HUES48 (cell line): ENCODE results near the gene FOXD1.
"Not testable (repeated sequence)": the region's sequence is repeated elsewhere in the genome, so short reads cannot be mapped to it uniquely, and the experiment has no call there.

Experiments
- H3K27ac ChIP-seq: one replicate; pipeline ENCODE4 v1.7.0; 2013; ENCODE audit warnings: low read depth, low read length, inconsistent platforms
- H3K27me3 ChIP-seq: 2 replicates; pipeline ENCODE4 v1.6.1; 2013; ENCODE audit warnings: mild to moderate bottlenecking, low read length; ENCODE audit not compliant: control insufficient read depth, insufficient read depth
- H3K36me3 ChIP-seq: 2 replicates; pipeline ENCODE4 v1.6.1; 2013; ENCODE audit warnings: low read length; ENCODE audit not compliant: control insufficient read depth, insufficient read depth
- H3K4me1 ChIP-seq: 2 replicates; pipeline ENCODE4 v1.6.1; 2013; ENCODE audit warnings: mild to moderate bottlenecking, low read length; ENCODE audit not compliant: control insufficient read depth, insufficient read depth
- H3K4me3 ChIP-seq: 2 replicates; pipeline ENCODE4 v1.5.1; 2013; ENCODE audit warnings: mild to moderate bottlenecking, low read depth, low read length
- H3K9ac ChIP-seq: 2 replicates; pipeline ENCODE4 v1.6.1; 2013; ENCODE audit warnings: mild to moderate bottlenecking, low read depth, low read length, moderate library complexity
- H3K9me3 ChIP-seq: 2 replicates; pipeline ENCODE4 v1.6.1; 2013; ENCODE audit warnings: low read length; ENCODE audit not compliant: control insufficient read depth, insufficient read depth

FOXD1 gene

DNA sequence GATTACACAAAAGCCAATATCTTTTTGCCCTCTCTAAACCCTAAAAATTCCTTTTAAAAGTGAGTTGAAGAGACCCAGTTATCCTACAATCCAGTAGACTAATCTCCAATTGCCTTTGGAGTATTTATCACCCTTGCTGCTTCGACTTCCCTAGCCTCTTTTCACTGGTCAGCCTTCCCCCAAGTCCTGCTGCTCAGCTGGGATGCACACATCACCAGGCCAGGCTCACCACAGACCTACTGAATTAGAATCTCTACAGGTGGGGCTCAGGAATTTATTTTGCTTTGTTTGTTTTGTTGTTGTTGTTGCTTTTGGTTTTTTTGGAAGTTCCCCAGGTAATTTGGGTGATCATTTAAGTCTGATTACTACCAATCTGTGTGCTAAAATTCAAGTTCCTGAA, 11.6 kb upstream of the FOXD1 start:
- H3K4me1 ChIP-seq = peaks cover 20% of the 10 kb centered on the region
- H3K9ac ChIP-seq = no peak overlapping the region
- no peak overlapping the region for H3K4me3 ChIP-seq
- H3K9me3 ChIP-seq = no peaks in the 10 kb centered on the region
- H3K27ac ChIP-seq = no peak overlapping the region
- H3K36me3 ChIP-seq = no peaks in the 10 kb centered on the region
- H3K27me3 ChIP-seq = no peaks in the 10 kb centered on the region

DNA sequence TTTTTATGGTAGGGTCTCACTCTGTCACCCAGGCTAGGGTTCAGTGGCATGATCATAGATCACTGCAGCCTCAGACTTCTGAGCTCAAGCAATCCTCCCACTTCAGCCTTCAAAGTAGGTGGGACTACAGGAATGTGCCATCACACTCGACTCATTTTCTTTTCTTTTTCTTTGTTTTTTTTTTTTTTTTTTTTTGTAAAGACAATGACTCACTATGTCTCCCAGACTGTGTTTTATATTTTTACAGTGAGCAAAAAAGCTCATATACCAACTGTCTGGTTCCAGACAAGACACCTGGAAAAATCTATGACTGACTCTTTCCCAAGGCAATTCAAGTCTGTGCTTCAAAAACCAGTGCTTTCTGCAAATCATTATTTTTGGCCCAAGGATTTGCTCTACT, 10.8 kb upstream of the FOXD1 start:
- Histone ChIP-seq H3K27me3 (no peaks in the 10 kb centered on the region; the same call in 1 of the 2 replicates), H3K9me3 (no peaks in the 10 kb centered on the region), H3K36me3 (no peaks in the 10 kb centered on the region), H3K4me3 (no peak overlapping the region), H3K9ac (no peak overlapping the region), H3K4me1 (peaks cover 20% of the 10 kb centered on the region), H3K27ac (no peak overlapping the region)

DNA sequence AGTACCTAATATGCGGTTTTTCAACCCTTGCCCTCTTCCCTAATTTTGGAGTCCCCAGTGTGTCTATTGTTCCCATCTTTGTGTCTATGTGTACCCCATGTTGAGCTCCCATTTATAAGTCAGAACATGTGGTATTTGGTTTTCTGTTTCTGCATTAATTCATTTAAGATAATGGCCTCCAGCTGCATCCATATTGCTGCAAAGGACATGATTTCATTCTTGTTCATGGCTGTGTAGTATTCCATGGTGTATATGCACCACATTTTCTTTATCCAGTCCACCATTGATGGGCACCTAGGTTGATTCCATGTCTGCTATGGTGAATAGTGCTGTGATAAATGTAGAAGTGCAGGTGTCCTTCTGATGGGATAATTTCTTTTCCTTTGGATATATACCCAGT, 7.9 kb upstream of the FOXD1 start:
- H3K9me3 ChIP-seq, H3K36me3 ChIP-seq, H3K9ac ChIP-seq, H3K27ac ChIP-seq, H3K4me3 ChIP-seq: not testable (repeated sequence)
- Histone ChIP-seq H3K27me3 (peaks cover 29% of the 10 kb centered on the region), H3K4me1 (peaks cover 19% of the 10 kb centered on the region)

- no peaks in the 10 kb centered on the region for H3K9me3 ChIP-seq
- H3K9ac ChIP-seq = no peak overlapping the region
- H3K36me3 ChIP-seq = no peaks in the 10 kb centered on the region
- no peak overlapping the region for H3K27ac ChIP-seq
- H3K4me3 ChIP-seq = no peak overlapping the region
- H3K4me1 ChIP-seq = peaks cover 6% of the 10 kb centered on the region
- peaks cover 49% of the 10 kb centered on the region for H3K27me3 ChIP-seq
Observed at GRCh38 chr5:73454379-73455036, 5.9 kb upstream of the FOXD1 start.

- Histone ChIP-seq H3K4me3 (no peak overlapping the region), H3K27me3 (peaks cover 69% of the 10 kb centered on the region), H3K27ac (no peak overlapping the region), H3K9ac (no peak overlapping the region), H3K36me3 (no peaks in the 10 kb centered on the region), H3K9me3 (no peaks in the 10 kb centered on the region), H3K4me1 (peaks cover 5% of the 10 kb centered on the region)
Observed at GRCh38 chr5:73452215-73452614, 3.6 kb upstream of the FOXD1 start.

DNA sequence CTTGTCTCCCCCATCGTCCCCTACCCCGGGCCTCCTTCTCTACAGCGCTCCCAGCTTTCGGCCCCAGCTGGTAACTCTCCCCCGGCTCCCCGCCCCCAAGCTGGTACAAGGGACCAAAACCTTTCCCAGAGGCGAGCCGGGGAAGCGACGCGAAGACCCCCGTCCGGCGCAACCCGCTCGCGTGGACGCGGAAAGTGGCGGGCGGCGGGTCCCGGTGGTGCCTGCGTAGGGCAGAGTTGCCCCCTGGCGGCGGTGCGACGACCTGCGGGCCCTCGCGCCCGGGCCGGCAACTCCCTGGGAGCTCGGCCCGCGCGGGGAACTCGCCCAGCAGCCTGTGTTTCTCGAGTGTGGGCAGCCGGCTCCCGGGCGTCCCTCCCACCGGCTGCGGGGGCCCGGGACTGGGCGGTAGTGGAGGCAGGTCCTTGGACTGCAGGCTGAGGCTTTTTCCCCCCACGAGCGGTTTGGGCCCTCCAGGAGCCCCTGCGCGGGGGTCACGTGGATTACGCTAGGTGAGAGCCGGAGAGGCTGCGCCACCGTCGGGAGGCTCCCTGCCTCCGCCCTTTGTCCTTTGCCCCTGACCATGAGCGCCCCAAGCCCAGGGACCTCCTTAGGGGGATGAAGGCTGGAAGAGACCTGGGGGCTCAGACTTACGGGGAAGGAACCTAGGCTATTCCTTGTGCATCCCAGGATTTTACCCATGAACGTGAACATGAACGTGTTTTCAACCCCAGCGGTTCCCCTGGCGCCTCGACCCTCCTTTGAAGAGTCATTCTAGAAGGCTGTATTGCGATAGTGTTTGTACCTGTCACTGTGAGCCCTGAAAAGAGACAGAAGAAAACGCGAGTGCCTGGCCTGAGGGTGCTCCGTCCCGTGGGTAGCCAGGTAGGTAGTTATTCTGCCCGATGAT, 2.9 kb upstream of the FOXD1 start:
- no peaks in the 10 kb centered on the region for H3K36me3 ChIP-seq
- peak overlapping the region; percentile 50 for H3K4me3 ChIP-seq
- peaks cover 5% of the 10 kb centered on the region for H3K4me1 ChIP-seq
- peaks cover 74% of the 10 kb centered on the region for H3K27me3 ChIP-seq
- no peaks in the 10 kb centered on the region for H3K9me3 ChIP-seq
- no peak overlapping the region for H3K9ac ChIP-seq
- H3K27ac ChIP-seq = no peak overlapping the region

GRCh38 chr5:73450672-73451223, 2.2 kb upstream of the FOXD1 start:
- Histone ChIP-seq H3K4me1 (peaks cover 11% of the 10 kb centered on the region), H3K9ac (no peak overlapping the region), H3K27ac (no peak overlapping the region), H3K36me3 (no peaks in the 10 kb centered on the region), H3K9me3 (no peaks in the 10 kb centered on the region), H3K27me3 (peaks cover 81% of the 10 kb centered on the region), H3K4me3 (peak overlapping the region; percentile 50)

GRCh38 chr5:73450137-73450536, 1.6 kb upstream of the FOXD1 start:
- no peak overlapping the region for H3K9ac ChIP-seq
- no peak overlapping the region for H3K27ac ChIP-seq
- no peak overlapping the region for H3K4me3 ChIP-seq
- H3K4me1 ChIP-seq = peaks cover 11% of the 10 kb centered on the region
- H3K36me3 ChIP-seq = no peaks in the 10 kb centered on the region
- H3K27me3 ChIP-seq = peaks cover 88% of the 10 kb centered on the region
- H3K9me3 ChIP-seq = no peaks in the 10 kb centered on the region

DNA sequence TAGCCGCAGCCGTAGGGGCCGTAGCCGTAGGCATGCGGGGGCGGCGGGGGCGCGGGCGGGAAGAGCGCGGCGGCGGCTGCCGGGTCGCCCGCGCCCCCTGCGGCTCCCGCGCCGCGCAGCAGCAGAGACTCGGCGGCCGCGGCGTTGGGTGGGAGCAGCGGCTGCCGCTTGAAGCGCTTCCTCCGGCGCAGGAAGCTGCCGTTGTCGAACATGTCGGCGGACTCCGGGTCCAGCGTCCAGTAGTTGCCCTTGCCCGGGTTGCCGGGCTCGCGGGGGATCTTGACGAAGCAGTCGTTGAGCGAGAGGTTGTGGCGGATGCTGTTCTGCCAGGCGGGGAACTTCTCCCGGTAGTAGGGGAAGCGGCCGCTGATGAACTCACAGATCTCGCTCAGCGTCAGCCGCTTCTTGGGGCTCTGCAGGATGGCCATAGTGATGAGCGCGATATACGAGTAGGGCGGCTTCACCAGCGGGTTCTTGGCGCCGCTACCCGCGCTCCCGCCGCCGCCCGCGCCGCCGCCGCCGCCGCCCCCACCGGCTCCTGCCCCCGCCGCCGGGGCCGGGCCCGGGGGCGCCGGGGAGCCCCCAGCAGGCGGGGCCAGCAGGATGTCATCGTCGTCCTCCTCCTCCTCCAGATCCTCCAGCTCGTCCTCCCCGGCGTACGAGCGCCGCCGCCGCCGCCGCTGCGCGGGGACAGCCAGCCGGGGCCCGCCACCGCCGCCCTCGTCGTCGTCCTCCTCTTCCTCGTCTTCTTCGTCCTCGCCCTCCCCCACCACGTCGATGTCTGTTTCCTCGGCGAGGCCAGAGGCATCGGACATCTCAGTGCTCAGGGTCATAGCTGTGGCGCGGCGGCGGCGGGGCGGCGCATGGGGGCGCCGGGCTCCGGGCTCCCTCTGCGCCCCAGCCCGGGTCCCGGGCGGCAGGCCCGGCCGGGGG, 781 bp downstream of the FOXD1 start:
- no peak overlapping the region for H3K9ac ChIP-seq
- H3K36me3 ChIP-seq = no peaks in the 10 kb centered on the region
- peaks cover 95% of the 10 kb centered on the region for H3K27me3 ChIP-seq
- no peaks in the 10 kb centered on the region for H3K9me3 ChIP-seq
- H3K27ac ChIP-seq = no peak overlapping the region
- peaks cover 16% of the 10 kb centered on the region for H3K4me1 ChIP-seq
- peak overlapping the region; percentile 62 for H3K4me3 ChIP-seq

GRCh38 chr5:73446631-73447529, 1.7 kb downstream of the FOXD1 start:
- H3K9ac ChIP-seq = no peak overlapping the region
- H3K9me3 ChIP-seq = no peaks in the 10 kb centered on the region
- H3K4me1 ChIP-seq = peaks cover 17% of the 10 kb centered on the region
- peak overlapping the region; percentile 55 for H3K4me3 ChIP-seq
- peaks cover 95% of the 10 kb centered on the region for H3K27me3 ChIP-seq
- H3K27ac ChIP-seq = no peak overlapping the region
- H3K36me3 ChIP-seq = no peaks in the 10 kb centered on the region
